A673 (cell line): Measurements from ENCODE around the gene DEFB124. TPM values are rescaled to one million over a fixed set of nuclear protein-coding genes. Genes with fewer than 3 reads are reported as not detected.

ENCODE experiments used
- BruUV-seq: library from RNA; stranded (reverse); fragments of 400-500 nt; replicated peaks from 2 replicates; lab custom pipeline; 2021; lab: Mats Ljungman, UMichigan
- CTCF ChIA-PET: fragments of 300-600 bp; sonication (Branson Sonifier 250); formaldehyde crosslinking; loops from one replicate; lab custom pipeline; 2022; ENCODE audit warnings: antibody characterized with exemption; lab: Charles Lee
- POLR2A ChIA-PET: fragments of 300-600 bp; sonication (Branson Sonifier 250); formaldehyde crosslinking; loops from one replicate; lab custom pipeline; 2022; ENCODE audit warnings: antibody characterized with exemption; ENCODE audit not compliant: low non-redundant PET; lab: Charles Lee
- DNase-seq: peaks from one replicate; pipeline ENCODE4 v3.0.0-alpha.2; 2015; ENCODE audit warnings: low spot score
- H3K27ac ChIP-seq: fragments of 200-600 bp; sonication (generic); 2 replicates; pipeline ENCODE4 v1.5.1; 2016; ENCODE audit warnings: mixed run types, low read depth, mild to moderate bottlenecking, mixed read lengths, antibody characterized with exemption, low read length; ENCODE audit not compliant: poor library complexity, severe bottlenecking
- H3K27me3 ChIP-seq: fragments of 200-600 bp; sonication (generic); replicated peaks from 2 replicates; pipeline ENCODE4 v1.6.1; 2017; ENCODE audit warnings: mixed run types, low read depth, mild to moderate bottlenecking, mixed read lengths, antibody characterized with exemption, low read length; ENCODE audit not compliant: insufficient read depth, poor library complexity
- H3K36me3 ChIP-seq: fragments of 200-600 bp; sonication (generic); 2 replicates; pipeline ENCODE4 v1.6.1; 2016; ENCODE audit warnings: mixed run types, mild to moderate bottlenecking, mixed read lengths, antibody characterized with exemption, low read length; ENCODE audit not compliant: insufficient read depth, poor library complexity, severe bottlenecking
- H3K4me1 ChIP-seq: fragments of 200-600 bp; sonication (generic); 2 replicates; pipeline ENCODE4 v1.6.1; 2017; ENCODE audit warnings: mixed run types, mild to moderate bottlenecking, mixed read lengths, antibody characterized with exemption, low read length; ENCODE audit not compliant: insufficient read depth, poor library complexity, severe bottlenecking
- H3K4me3 ChIP-seq: fragments of 200-600 bp; sonication (generic); 2 replicates; pipeline ENCODE4 v1.5.1; 2016; ENCODE audit warnings: low read depth, mixed run types, mild to moderate bottlenecking, mixed read lengths, low read length; ENCODE audit not compliant: poor library complexity, severe bottlenecking
- H3K9me3 ChIP-seq: fragments of 200-600 bp; sonication (generic); 2 replicates; pipeline ENCODE4 v1.6.1; 2016; ENCODE audit warnings: mixed run types, low read depth, mild to moderate bottlenecking, mixed read lengths, antibody characterized with exemption, low read length; ENCODE audit not compliant: poor library complexity, severe bottlenecking
- CTCF ChIP-seq: fragments of 300-800, 200-600 bp; sonication (generic); conservative IDR thresholded peaks from 2 replicates; pipeline ENCODE4 v1.5.1; 2017; ENCODE audit warnings: low read depth, mild to moderate bottlenecking, antibody characterized with exemption, low read length, moderate library complexity, mixed read lengths
- EZH2 ChIP-seq: fragments of 200-600 bp; sonication (generic); IDR thresholded peaks from 2 replicates; pipeline ENCODE4 v1.6.1; 2017; ENCODE audit warnings: borderline replicate concordance, low read depth, mild to moderate bottlenecking, mixed read lengths, antibody characterized with exemption, low read length; ENCODE audit not compliant: poor library complexity, severe bottlenecking
- intact Hi-C: fragments of 100-400 bp; cut with micrococcal nuclease; formaldehyde crosslinking; loops from one replicate; pipeline ENCODE4 v1.10.0; 2022; ENCODE audit not compliant: unreplicated experiment
- total RNA-seq: library from RNA; stranded (reverse); gene quantifications from 2 replicates; pipeline ENCODE4 v1.2.3, GENCODE V29; 2021

DEFB124 gene
- total RNA-seq, 1 experiment from 2014 or later = not detected

- peaks cover 13% of the 10 kb centered on the region for H3K4me1 ChIP-seq
- ChIA-PET CTCF (no interaction called here), POLR2A (no interaction called here)
- TF ChIP-seq CTCF (peak; percentile 33; the same call in 1 of the 2 replicates), EZH2 (no peak)
- no peak overlapping the region for H3K27ac ChIP-seq
- intact Hi-C loops = no loop called here
- H3K4me3 ChIP-seq = no peak overlapping the region
- DNase-seq = peak; percentile 60
- peaks cover 7% of the 10 kb centered on the region for H3K36me3 ChIP-seq
- H3K27me3 ChIP-seq = no peaks in the 10 kb centered on the region
- H3K9me3 ChIP-seq = no peaks in the 10 kb centered on the region
- no TSS peak for BruUV-seq
Measured at GRCh38 chr20:31517373-31517772, 42.4 kb upstream of the DEFB124 start.

GRCh38 chr20:31516651-31517050, 41.7 kb upstream of the DEFB124 start:
- intact Hi-C loops = no loop called here
- peaks cover 13% of the 10 kb centered on the region for H3K4me1 ChIP-seq
- H3K27ac ChIP-seq = peak overlapping the region; percentile 86
- H3K36me3 ChIP-seq = peaks cover 7% of the 10 kb centered on the region
- H3K27me3 ChIP-seq = no peaks in the 10 kb centered on the region
- TF ChIP-seq EZH2 (no peak), CTCF (no peak)
- no peaks in the 10 kb centered on the region for H3K9me3 ChIP-seq
- POLR2A ChIA-PET = no interaction called here
- no TSS peak for BruUV-seq
- CTCF ChIA-PET = no interaction called here
- H3K4me3 ChIP-seq = no peak overlapping the region
- DNase-seq = no peak

- TSS peak; percentile 42 for BruUV-seq
- H3K4me3 ChIP-seq = peak overlapping the region; percentile 90
- ChIA-PET POLR2A (no interaction called here), CTCF (no interaction called here)
- H3K27ac ChIP-seq = peak overlapping the region; percentile 86
- H3K4me1 ChIP-seq = peaks cover 13% of the 10 kb centered on the region
- intact Hi-C loops = no loop called here
- H3K27me3 ChIP-seq = no peaks in the 10 kb centered on the region
- DNase-seq = no peak
- TF ChIP-seq EZH2 (no peak), CTCF (no peak)
- H3K36me3 ChIP-seq = peaks cover 7% of the 10 kb centered on the region
- no peaks in the 10 kb centered on the region for H3K9me3 ChIP-seq
Measured at GRCh38 chr20:31516166-31516565, 41.2 kb upstream of the DEFB124 start.
